Stimulated activated CD8-positive, alpha-beta memory T cell treated with anti-CD3 and anti-CD28 coated beads, Interleukin-2, amount 100 ng/mL, for 1 hour (primary cell): ENCODE results near the gene CEP350.
"Not testable (repeated sequence)": the region's sequence is repeated elsewhere in the genome, so short reads cannot be mapped to it uniquely, and the experiment has no call there.

ENCODE experiments used
- DNase-seq, 2 donors: peaks; one replicate each; pipeline ENCODE4 v3.0.0-alpha.2; 2020; ENCODE audit warnings: low read depth in 2 of 2

CEP350 gene

DNA sequence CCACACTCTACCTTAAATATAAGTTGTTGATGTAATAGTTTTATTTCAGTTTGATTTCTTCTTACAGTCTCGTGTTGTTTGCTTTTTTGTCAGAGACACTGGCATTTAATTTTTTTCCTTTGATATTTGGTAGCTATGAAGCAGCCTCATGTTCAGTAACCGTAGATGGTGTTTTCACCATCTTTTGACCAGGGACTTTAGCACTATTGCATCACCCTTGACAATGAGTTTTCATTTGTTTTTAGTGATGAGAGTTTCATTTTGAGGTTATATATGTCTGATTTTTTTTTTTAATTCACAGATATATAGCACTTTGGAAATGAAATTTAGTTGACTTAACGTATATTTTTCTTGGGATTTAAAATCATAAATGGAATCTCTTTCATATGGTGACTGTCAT is 36.2 kb downstream of the CEP350 start:
- no peak for DNase-seq

GRCh38 chr1:179995576-179995975 is 41.0 kb downstream of the CEP350 start:
- DNase-seq = no peak

DNA sequence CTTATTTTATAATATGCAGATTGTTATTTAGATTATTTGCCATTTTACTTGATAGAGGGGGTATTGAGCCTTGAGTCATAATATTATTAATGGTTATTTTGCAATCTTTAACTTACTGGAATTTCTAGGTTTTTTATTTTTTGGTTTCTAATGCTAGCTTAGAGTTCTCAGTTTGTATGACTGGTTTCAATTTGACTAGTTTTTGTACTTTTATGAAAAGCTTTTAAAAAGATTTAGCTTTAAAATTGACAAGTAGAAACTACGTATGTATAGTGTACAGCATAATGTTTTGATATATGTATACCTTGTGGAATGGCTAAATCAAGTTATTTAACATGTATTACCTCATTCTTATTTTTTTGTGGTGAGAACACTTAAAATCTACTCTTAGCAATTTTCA is 41.5 kb downstream of the CEP350 start:
- no peak for DNase-seq

DNA sequence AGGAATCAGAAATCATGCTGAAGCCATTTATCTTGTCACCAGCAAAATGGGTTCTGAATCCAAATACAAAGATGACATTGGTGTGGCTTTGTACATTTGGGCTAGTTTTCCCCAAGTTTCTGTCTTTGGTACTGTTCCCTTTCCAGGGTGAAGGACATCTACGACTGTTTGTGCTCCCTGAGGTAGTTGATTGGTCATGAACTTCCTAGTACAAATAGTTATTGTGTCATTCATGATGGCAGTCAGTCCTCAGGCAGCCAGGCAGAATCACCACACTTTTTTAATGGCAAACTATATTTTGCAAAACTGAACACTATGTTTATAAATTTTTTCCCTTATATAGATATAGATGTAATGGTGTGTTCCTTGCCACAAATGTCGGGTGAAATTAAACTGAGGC is 46.0 kb downstream of the CEP350 start:
- DNase-seq = no peak

DNA sequence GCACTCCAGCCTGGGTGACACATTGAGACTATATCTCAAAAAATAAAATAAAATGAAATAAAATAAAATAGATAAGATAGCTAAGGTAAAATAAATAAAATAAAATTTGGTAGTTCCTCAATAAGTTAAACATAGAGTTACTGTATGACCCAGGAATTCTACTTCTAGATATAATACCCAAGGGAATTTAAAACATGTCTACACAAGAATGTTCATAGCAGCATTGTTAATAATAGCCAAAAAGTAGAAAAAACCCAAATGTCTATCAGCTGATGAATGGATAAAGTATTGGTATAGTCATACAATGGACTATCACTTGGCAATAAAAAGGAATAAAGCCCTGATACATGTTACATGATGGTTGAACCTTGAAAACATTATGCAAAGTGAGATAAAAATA is 47.8 kb downstream of the CEP350 start:
- no peak for DNase-seq

- DNase-seq = no peak
Measured at GRCh38 chr1:180003026-180003695, 48.6 kb downstream of the CEP350 start.

DNA sequence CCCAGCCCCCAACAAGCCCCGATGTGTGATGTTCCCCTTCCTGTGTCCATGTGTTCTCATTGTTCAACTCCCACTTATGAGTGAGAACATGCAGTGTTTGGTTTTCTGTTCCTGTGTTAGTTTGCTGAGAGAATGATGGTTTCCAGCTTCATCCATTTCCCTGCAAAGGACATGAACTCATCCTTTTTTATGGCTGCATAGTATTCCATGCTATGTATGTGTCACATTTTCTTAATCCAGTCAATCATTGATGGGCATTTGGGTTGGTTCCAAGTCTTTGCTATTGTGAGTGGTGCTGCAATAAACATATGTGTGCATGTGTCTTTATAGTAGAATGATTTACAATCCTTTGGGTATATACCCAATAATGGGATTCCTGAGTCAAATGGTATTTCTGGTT is 52.2 kb downstream of the CEP350 start:
- DNase-seq = not testable (repeated sequence)

DNA sequence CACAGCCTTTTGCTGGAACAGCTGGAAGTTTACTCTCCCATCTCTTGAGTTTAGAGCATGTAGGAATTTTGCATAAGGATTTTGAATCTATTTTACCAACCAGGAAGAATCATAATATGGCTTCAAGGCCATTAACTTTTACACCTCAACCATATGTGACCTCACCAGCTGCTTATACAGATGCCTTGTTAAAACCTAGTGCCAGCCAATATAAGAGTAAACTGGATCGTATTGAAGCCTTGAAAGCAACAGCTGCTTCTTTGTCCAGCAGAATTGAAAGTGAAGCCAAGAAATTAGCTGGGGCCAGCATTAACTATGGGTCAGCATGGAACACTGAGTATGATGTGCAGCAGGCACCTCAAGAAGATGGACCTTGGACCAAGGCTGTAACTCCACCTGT is 65.4 kb downstream of the CEP350 start:
- no peak for DNase-seq

GRCh38 chr1:180026556-180026955 is 71.9 kb downstream of the CEP350 start:
- no peak for DNase-seq

DNA sequence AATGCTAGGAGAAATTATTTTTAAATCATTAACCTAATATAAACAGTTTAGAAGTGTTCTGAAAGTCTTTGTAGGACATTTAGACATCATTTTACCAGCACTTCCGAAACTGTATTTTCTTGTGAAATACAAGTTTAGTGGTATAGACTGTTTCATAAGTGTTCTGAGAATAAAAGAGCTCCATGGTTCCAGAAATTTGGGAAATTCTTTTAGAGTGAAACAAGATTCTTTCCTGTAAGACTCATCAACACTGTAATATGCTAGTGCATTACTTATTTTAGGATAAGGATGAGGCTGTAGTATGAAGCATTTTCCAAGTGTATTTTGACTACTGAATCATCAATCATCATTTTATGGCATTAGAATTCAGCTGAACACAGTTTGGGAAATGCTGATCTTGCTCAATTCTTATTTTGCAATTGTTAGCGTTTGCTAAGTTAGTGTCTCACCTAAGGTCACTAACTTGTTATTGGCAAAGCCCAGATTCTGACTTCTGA is 73.4 kb downstream of the CEP350 start:
- DNase-seq = no peak

- no peak for DNase-seq
Measured at GRCh38 chr1:180028864-180029263, 74.3 kb downstream of the CEP350 start.

DNA sequence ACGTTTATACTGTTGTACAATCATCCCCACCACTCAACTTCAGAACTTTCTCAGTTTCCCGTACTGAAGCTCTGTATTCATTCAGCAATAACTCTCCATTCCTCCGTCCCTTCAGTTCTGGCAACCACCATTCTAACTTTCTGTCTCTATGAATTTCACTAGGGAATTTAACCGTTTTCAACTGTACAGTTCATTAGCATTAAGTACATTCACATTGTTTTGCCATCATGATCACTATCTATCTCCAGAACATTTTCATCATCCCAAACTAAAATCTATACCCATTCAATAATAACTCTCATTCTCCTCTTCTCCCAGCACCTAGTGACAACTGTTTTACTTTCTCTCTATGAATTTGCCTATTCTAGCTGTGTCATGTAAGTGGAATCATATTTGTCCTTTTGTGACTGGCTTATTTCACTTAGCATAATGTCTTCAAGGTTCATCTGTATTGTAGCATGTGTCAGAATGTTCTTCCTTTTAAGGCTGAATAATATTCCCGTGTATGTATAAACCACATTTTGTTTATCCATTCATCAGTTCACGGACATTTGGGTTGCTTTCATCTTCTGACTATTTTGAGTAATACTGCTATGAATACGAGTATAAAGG is 75.0 kb downstream of the CEP350 start:
- no peak for DNase-seq

GRCh38 chr1:180031664-180032063 is 77.1 kb downstream of the CEP350 start:
- no peak for DNase-seq

GRCh38 chr1:180033390-180033789 is 78.8 kb downstream of the CEP350 start:
- no peak for DNase-seq

DNA sequence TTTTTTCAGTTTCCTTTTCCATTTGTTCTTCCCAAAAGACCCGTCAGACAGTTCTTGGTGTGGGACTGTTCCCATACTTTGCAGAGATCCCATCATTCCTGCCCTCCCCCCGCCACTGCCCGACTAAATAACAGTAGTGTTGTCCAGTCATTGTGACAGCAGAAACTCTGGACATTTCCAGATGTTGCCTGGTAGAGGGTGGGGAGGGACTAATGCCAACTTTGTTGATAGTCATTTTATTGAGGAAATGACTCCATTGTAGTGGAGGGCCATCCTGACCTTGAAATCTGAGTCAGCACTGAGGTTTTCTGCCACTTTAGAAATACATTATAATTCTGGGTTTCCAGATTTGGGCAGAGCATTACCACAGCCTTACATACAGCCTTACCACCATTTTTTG is 85.4 kb downstream of the CEP350 start:
- DNase-seq = no peak

GRCh38 chr1:180041582-180041981 is 87.0 kb downstream of the CEP350 start:
- DNase-seq = no peak

- DNase-seq = no peak
Measured at GRCh38 chr1:180042988-180043622, 88.5 kb downstream of the CEP350 start.

- DNase-seq = no peak
Measured at GRCh38 chr1:180043785-180044184, 89.2 kb downstream of the CEP350 start.

- DNase-seq = no peak
Measured at GRCh38 chr1:180046674-180047073, 92.1 kb downstream of the CEP350 start.

GRCh38 chr1:180053594-180054567 is 99.3 kb downstream of the CEP350 start:
- DNase-seq = no peak

- DNase-seq = no peak
Measured at GRCh38 chr1:180057883-180058396, 103.3 kb downstream of the CEP350 start.

DNA sequence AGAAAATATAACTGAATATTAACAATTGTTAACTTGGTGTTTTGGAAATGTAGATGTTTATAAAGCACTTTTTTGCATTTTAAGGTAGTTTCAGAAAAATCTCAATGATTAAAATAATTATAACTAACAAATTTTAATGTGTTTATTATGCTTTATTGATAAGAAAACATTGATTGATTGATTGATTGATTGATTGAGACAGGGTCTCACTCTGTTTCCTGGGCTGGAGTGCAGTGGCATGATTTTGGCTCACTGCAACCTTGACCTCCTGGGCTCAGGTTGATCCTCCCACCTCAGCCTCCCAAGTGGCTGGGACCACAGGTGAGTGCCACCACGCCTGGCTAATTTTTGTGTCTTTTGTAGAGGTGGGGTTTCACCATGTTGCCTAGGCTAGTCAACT is 106.4 kb downstream of the CEP350 start:
- no peak for DNase-seq
